ENCODE measurements around the gene POT1. TPM values are rescaled to one million over a fixed set of nuclear protein-coding genes. Genes with fewer than 3 reads are reported as not detected.

The POT1 gene
- total and polyA plus RNA-seq, 2 of the 13 experiments (the other 11 are each of a cell fraction or from before 2014, with no cell fraction given): 21.7 to 23.4 TPM

DNA sequence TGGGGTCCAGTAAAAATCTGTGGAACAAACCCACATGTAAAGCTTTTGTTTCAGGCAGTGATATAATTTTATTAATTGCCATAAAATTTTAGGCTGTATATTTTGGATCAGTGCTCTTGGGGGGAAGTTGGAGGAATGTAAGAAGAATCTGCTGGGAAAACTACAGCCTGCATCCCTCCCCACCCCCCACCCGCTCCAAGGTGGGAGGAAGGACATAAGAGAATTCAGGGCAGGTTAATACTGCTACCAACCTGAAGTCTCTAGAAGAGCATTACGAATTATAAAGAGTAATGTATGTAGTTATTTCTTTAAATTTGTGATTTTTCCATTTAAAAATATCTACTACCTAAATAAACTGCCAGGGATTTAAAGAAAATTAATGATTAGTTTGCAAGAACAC lies 116.9 kb downstream of the POT1 start:
- H3K4me3 ChIP-seq (replicated peaks in 1 of 3; ENCODE audit: insufficient read depth in 1 of 3, low read depth in 2 of 3, low read length in 3 of 3): no peak overlapping the region
- no peak overlapping the region for H3K9ac ChIP-seq (ENCODE audit: insufficient read depth, low read depth, low read length)
- H2AFZ ChIP-seq (ENCODE audit: low read length): no peak overlapping the region
- H3K27me3 ChIP-seq (ENCODE audit: control insufficient read depth in 1 of 2, insufficient read depth in 2 of 2, low read length in 2 of 2): no peaks in the 10 kb centered on the region
- ChIA-PET POLR2A (no interaction called here), CTCF (ENCODE audit: low intra/inter-chr PET ratio, low total read pairs) (no interaction called here)
- no peaks in the 10 kb centered on the region for H3K36me3 ChIP-seq (replicated peaks in 1 of 2; ENCODE audit: control insufficient read depth in 1 of 2, insufficient read depth in 2 of 2, low read length in 2 of 2)
- in situ Hi-C loops (cut with HindIII; ENCODE audit: extremely low pct_ligation_motif_present, low pct_unique_long_range_greater_than_20kb): no loop called here
- ATAC-seq (no peak), FAIRE-seq (no peak), DNase-seq (ENCODE audit: low spot score) (no peak)
- 18% methylated on average over 2 of the region's 2 CpGs for WGBS (ENCODE audit: low lambda C conversion rate)
- no peak overlapping the region for H3K4me2 ChIP-seq (ENCODE audit: low read depth, low read length)
- intact Hi-C loops (cut with micrococcal nuclease; ENCODE audit: unreplicated experiment): no loop called here
- no peaks in the 10 kb centered on the region for H3K9me3 ChIP-seq (ENCODE audit: low read length)
- no peaks in the 10 kb centered on the region for H4K20me1 ChIP-seq (ENCODE audit: insufficient read depth, low read length)
- no peaks in the 10 kb centered on the region for H3K4me1 ChIP-seq (ENCODE audit: insufficient read depth, low read length)
- BruUV-seq (replicated peaks): no TSS peak
- H3K79me2 ChIP-seq (ENCODE audit: insufficient read depth, low read length): no peaks in the 10 kb centered on the region
- TF ChIP-seq, protein P1, sequence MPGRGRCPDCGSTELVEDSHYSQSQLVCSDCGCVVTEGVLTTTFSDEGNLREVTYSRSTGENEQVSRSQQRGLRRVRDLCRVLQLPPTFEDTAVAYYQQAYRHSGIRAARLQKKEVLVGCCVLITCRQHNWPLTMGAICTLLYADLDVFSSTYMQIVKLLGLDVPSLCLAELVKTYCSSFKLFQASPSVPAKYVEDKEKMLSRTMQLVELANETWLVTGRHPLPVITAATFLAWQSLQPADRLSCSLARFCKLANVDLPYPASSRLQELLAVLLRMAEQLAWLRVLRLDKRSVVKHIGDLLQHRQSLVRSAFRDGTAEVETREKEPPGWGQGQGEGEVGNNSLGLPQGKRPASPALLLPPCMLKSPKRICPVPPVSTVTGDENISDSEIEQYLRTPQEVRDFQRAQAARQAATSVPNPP (CRISPR knock-in tag; IDR thresholded peaks at IDR 0.05): no peak
- TF ChIP-seq NFKB2 (CRISPR knock-in tag; IDR thresholded peaks at IDR 0.05; ENCODE audit: borderline replicate concordance) (no peak), ZNF354B (CRISPR knock-in tag; IDR thresholded peaks at IDR 0.05) (no peak), ZNF562 (CRISPR knock-in tag; IDR thresholded peaks at IDR 0.05; ENCODE audit: borderline replicate concordance) (no peak), MLLT10 (CRISPR knock-in tag; IDR thresholded peaks at IDR 0.05) (no peak), ZNF296 (CRISPR knock-in tag; conservative IDR thresholded peaks at IDR 0.05) (no peak), HMGA1 (CRISPR knock-in tag; conservative IDR thresholded peaks at IDR 0.05) (no peak)
- TF ChIP-seq, protein P2, sequence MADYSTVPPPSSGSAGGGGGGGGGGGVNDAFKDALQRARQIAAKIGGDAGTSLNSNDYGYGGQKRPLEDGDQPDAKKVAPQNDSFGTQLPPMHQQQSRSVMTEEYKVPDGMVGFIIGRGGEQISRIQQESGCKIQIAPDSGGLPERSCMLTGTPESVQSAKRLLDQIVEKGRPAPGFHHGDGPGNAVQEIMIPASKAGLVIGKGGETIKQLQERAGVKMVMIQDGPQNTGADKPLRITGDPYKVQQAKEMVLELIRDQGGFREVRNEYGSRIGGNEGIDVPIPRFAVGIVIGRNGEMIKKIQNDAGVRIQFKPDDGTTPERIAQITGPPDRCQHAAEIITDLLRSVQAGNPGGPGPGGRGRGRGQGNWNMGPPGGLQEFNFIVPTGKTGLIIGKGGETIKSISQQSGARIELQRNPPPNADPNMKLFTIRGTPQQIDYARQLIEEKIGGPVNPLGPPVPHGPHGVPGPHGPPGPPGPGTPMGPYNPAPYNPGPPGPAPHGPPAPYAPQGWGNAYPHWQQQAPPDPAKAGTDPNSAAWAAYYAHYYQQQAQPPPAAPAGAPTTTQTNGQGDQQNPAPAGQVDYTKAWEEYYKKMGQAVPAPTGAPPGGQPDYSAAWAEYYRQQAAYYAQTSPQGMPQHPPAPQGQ (CRISPR knock-in tag; IDR thresholded peaks at IDR 0.05; ENCODE audit: borderline replicate concordance): no peak
- TF ChIP-seq, protein P3, sequence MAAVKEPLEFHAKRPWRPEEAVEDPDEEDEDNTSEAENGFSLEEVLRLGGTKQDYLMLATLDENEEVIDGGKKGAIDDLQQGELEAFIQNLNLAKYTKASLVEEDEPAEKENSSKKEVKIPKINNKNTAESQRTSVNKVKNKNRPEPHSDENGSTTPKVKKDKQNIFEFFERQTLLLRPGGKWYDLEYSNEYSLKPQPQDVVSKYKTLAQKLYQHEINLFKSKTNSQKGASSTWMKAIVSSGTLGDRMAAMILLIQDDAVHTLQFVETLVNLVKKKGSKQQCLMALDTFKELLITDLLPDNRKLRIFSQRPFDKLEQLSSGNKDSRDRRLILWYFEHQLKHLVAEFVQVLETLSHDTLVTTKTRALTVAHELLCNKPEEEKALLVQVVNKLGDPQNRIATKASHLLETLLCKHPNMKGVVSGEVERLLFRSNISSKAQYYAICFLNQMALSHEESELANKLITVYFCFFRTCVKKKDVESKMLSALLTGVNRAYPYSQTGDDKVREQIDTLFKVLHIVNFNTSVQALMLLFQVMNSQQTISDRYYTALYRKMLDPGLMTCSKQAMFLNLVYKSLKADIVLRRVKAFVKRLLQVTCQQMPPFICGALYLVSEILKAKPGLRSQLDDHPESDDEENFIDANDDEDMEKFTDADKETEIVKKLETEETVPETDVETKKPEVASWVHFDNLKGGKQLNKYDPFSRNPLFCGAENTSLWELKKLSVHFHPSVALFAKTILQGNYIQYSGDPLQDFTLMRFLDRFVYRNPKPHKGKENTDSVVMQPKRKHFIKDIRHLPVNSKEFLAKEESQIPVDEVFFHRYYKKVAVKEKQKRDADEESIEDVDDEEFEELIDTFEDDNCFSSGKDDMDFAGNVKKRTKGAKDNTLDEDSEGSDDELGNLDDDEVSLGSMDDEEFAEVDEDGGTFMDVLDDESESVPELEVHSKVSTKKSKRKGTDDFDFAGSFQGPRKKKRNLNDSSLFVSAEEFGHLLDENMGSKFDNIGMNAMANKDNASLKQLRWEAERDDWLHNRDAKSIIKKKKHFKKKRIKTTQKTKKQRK (IDR thresholded peaks at IDR 0.05; ENCODE audit: low read length): no peak
- TF ChIP-seq, protein P4, sequence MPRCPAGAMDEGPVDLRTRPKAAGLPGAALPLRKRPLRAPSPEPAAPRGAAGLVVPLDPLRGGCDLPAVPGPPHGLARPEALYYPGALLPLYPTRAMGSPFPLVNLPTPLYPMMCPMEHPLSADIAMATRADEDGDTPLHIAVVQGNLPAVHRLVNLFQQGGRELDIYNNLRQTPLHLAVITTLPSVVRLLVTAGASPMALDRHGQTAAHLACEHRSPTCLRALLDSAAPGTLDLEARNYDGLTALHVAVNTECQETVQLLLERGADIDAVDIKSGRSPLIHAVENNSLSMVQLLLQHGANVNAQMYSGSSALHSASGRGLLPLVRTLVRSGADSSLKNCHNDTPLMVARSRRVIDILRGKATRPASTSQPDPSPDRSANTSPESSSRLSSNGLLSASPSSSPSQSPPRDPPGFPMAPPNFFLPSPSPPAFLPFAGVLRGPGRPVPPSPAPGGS (CRISPR knock-in tag; IDR thresholded peaks at IDR 0.05): no peak
- no peak overlapping the region for H3K27ac ChIP-seq (ENCODE audit: extremely low read length, insufficient read depth, low read length)

All from HepG2 (cell line).